GM13976 (cell line): ENCODE results near the gene FRMD8.

Source experiments
- DNase-seq: peaks from one replicate; pipeline ENCODE4 v3.0.0; 2012; ENCODE audit warnings: low spot score
- in situ Hi-C: fragments of 300-500 bp; cut with MboI; formaldehyde crosslinking; loops from one replicate; pipeline ENCODE4 v1.12.0; 2022; ENCODE audit warnings: low sequenced_read_pairs, mixed read lengths, inconsistent platforms; ENCODE audit not compliant: unreplicated experiment
- TF ChIP-seq, protein P1 (sequence below): IDR thresholded peaks from 2 replicates; pipeline ENCODE4 v1.5.1; 2012; ENCODE audit warnings: borderline replicate concordance, mild to moderate bottlenecking; ENCODE audit not compliant: insufficient read depth; ENCODE audit errors: extremely low read depth, missing control alignments, control extremely low read depth

FRMD8 gene

DNA sequence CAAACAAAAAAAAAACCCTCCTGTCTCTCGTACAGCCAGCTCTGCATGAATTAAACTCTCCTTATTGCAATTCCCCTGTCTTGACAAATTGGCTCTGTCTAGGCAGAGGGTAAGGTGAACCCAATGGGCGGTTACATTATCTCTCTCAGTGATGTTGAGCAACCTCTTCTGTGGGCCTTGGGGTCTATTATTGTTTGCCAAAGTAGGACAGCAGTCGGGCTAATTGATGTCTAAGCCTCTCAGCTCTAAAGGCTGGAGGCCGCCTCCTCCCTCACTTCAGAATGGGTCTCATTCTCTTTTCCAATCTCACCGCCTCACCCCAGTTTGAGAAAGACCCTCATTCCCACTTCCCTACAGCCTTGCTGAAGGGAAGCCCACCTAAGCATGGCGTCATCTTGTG lies 2.7 kb upstream of the FRMD8 start:
- in situ Hi-C loops: no loop called here
- DNase-seq: no peak
- TF ChIP-seq, protein P1, sequence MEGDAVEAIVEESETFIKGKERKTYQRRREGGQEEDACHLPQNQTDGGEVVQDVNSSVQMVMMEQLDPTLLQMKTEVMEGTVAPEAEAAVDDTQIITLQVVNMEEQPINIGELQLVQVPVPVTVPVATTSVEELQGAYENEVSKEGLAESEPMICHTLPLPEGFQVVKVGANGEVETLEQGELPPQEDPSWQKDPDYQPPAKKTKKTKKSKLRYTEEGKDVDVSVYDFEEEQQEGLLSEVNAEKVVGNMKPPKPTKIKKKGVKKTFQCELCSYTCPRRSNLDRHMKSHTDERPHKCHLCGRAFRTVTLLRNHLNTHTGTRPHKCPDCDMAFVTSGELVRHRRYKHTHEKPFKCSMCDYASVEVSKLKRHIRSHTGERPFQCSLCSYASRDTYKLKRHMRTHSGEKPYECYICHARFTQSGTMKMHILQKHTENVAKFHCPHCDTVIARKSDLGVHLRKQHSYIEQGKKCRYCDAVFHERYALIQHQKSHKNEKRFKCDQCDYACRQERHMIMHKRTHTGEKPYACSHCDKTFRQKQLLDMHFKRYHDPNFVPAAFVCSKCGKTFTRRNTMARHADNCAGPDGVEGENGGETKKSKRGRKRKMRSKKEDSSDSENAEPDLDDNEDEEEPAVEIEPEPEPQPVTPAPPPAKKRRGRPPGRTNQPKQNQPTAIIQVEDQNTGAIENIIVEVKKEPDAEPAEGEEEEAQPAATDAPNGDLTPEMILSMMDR: no peak

DNA sequence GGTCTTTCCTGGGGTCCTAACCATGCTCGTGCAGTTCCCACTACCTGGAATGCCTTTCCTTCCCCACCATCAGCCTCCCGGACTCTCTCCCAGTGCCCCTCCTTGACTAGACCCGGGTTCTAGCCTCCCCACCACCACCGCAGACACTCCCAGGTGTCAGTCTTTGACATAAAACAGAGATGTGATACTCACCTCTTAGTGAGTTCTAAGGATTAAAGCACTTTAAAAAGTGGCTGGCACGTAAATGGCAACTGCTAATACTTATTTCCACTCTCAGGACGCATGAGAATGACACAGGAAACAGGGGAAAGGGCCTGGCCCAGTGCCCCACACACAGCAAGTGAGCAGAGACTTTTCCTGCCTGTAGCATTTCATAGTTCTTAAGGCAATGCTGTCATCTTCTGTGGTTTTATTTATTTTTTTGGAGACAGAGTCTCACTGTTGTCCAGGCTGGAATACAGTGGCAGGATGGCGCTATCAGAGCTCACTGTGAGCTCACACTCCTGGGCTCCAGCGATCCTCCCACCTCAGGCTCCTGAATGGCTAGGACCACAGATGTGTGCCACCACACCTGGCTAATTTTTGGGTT lies 2.0 kb upstream of the FRMD8 start:
- in situ Hi-C loops: no loop called here

DNA sequence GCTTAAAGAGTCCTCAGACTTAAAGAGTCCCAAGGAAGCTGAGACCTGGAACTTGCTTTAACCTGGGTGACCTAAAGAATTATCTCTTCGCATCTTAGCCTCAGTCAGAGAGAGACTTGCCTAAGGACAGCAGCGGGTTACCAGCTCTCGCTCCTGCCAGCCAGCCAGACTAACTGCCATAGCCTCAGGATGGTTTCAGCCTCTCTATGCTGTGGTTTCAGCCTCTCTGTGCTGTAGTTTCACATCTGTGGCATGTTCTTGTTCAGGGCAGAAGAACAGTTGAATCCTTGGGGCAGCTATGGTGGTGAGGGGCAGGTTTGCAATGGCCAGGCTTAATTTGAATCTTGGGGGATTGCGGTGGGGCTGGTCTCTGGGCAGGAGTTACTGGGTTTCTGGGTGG lies 2.3 kb downstream of the FRMD8 start:
- in situ Hi-C loops: no loop called here
- DNase-seq: no peak
- TF ChIP-seq, protein P1: no peak

More for the DNA sequence above, 2.0 kb upstream of the FRMD8 start:
- DNase-seq: no peak
- TF ChIP-seq, protein P1: no peak

DNA sequence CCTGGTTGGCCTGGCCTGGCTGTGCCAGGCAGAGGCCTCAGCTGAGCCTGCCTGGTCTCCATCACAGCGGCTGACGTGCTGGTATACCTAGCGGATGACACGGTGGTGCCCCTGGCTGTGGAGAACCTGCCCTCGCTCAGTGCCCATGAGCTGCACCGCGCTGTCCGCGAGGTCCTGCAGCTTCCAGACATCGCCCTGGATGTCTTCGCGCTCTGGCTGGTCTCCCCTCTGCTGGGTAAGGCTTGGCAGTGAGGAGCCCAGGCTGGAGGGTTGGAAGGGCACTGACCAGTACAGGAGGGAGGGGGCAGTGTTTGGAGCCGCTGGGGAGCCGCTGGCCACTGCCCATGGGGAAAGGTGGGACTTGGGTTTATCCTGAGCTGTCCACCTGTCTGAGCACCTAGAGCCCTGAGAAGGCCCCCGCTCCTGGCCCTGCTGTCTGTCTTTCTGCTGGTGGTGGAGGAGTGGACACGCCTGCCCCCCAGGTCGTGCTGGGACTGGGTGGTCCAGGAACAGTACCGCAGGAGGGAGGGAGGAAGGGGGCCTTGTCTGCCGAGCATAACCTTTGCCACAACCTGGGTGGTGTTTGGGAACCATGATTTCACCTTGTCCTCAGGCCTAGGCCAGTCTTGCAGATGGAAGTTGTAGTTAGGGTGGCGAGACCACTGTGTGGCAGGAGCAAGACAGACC lies 3.0 kb downstream of the FRMD8 start:
- no peak for DNase-seq
- in situ Hi-C loops: no loop called here
- TF ChIP-seq, protein P1: no peak

DNA sequence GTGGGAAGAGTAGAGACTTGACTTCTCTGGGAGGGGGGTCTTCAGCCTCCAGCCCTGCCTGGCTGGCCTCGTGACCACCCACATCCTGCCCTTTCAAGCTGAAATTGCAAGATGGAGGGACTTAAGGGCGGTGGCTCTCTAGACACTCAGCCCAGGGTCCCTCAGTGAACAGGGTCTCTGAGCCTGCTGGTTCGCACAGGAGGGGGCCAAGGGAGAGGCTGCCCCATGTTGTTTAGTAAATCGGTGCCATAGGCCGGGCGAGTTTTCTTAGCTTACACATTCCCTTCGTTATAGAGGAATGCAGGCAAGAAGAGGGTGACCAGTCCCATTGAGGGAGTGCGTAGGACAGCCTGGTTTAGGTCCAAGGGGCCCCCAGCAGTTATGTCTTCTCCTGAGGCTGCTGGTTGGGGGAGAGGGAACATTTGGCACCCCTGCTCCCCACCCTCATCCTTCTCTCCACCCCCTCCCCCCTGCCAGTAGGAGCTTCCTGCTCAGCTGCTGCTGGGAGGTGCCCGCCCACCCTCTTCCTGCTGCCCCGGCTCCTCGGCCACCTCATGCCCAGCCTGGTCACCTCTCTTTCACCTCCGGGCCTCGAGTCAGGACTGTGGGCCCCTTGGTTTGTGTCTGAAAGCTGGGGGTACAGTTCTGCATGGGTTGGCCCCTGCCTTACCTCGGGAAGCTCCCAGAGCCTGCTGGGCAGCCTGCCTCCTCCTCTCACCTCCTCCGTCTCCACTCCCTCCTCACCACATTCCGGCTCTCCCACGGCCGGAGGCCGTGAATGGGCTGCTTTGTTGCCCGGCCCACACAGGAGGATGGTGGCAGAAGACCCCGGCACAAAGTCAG lies 3.9 kb downstream of the FRMD8 start:
- TF ChIP-seq, protein P1: no peak
- in situ Hi-C loops: no loop called here

DNA sequence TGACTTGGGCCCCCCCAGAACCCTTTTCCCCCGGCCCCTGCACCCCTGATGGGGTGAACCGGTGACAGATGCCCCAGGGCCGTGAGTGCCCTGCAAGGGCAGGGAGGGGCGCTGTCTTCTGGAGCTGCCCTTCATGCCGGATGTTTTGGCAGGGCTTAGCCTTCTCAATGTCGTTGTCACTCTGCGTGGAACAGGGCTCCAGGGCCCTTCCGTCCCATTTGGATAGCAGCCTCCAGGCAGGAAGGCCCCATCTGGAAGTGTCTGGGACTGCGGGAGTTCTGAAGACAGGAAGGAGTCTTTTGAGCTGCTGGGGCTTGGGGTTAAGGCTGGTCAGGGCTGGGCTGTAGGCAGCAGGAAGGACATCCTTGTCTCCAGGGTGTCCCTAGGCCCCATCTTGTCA lies 4.6 kb downstream of the FRMD8 start:
- DNase-seq: peak; percentile 40
- TF ChIP-seq, protein P1: no peak
- in situ Hi-C loops: no loop called here

More for the DNA sequence above, 3.9 kb downstream of the FRMD8 start:
- DNase-seq: peak; percentile 24
